Medulla oblongata (tissue), 1 donor: ENCODE results near the gene GRK5.

Experiments
- DNase-seq: peaks from one replicate; pipeline ENCODE4 v3.0.0-alpha.2; 2015; ENCODE audit errors: extremely low spot score

GRK5 gene

DNA sequence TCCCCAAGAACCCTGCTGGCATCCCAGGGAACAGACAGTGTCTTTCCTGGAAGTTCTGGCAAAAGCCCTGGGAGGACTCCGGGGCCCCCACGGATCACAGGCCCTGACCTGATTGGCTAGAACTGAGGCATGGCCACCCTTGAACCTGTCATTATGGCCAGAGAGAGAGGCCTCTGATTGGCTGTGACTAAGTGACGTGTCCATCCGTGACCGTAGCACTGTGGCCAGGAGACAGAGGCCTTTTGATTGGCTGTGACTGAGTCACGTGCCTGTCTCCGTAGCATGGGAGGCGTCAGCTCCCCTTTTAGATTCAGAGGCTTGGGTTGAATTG is 171.3 kb downstream of the GRK5 start:
- peak; percentile 96 for DNase-seq

DNA sequence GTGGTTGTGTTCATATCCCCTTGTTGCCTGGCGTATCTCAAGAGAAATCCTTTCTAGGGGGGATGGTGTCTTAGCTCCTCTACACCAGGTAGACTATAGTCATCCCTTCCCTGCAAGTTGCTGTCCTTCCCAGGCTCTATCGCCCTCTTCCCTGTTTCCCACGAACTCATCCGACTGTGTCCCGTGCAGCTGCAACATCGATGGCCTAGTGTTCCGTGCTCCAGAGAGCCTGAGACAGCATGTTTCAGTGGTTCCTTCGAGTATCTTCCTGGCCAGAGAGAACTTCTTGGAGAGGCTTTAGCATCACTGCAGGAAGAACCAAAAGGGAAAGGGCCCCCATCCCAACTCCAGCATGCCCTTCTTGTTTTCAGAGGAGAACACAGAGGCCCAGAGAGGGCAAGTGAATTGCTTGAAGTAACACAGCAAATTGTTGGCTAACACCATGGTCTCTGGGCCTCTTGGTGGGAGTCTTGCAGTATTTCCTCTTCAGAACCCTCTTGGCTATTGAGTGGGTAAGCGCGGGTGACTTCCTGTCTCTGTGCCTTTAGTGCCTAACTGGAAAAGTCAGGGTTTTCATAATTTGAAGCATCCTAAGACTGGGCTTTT is 172.2 kb downstream of the GRK5 start:
- DNase-seq: no peak

GRCh38 chr10:119383174-119383856 is 175.9 kb downstream of the GRK5 start:
- no peak for DNase-seq

DNA sequence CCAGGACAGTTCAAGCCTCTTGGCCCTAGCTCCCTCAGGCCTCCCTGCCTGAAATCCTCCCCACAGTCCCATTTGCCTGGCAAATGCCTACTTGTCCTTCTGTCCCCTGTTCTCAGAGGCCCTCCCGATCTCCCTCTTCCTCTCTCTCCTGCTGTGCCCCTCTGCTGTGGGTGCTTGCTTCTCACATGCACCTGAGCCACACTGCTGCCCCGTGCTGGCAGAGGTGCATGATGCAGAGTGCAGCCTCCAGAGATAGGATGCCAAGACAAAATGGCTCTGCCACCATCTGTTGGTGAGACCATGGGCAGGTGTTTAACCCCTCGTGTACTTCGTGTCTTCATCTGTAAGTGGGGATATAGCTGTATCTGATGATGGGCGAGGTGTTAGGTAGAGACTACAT is 176.8 kb downstream of the GRK5 start:
- no peak for DNase-seq

DNA sequence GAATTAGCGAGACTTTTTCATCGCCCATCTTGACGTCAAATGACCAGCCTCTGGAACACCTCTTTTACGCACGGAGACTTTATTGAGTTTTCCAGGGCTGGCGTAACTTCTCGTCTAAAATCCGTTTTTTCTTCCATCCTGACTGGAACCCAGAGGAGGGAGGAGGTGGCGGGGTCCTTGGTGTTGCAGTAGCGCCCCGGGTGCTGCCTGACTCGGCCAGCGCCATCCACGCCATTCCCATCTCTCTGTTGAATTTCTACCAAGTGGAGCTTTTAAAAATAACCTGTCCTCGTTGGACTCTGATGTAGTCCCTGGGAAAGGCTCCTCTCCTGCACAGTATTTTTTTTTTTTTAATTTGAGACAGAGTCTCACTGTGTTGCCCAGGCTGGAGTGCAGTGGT is 179.3 kb downstream of the GRK5 start:
- DNase-seq: no peak

DNA sequence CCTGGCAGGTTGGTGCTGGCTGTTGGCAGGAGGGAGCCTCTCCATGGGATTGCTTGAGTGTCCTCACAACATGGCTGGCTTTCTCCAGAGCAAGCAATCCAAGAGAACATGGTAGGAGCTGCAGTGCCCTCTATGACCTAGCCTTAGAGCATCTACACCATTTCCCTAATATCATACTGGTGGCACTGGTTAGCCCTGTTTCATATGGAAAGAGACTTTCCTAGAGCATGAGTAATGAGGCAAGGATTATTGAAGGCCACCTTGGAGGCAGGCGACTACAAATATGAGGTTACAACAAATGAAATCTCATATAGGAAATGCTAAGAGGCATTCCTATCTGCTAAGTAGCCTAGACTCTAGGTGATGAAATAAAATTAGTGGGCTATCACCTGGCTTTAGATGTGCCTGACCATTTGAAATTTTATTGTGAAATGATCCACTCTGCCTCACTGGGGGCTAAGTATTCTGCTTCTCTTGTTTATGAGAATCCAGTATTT is 181.5 kb downstream of the GRK5 start:
- DNase-seq: no peak

DNA sequence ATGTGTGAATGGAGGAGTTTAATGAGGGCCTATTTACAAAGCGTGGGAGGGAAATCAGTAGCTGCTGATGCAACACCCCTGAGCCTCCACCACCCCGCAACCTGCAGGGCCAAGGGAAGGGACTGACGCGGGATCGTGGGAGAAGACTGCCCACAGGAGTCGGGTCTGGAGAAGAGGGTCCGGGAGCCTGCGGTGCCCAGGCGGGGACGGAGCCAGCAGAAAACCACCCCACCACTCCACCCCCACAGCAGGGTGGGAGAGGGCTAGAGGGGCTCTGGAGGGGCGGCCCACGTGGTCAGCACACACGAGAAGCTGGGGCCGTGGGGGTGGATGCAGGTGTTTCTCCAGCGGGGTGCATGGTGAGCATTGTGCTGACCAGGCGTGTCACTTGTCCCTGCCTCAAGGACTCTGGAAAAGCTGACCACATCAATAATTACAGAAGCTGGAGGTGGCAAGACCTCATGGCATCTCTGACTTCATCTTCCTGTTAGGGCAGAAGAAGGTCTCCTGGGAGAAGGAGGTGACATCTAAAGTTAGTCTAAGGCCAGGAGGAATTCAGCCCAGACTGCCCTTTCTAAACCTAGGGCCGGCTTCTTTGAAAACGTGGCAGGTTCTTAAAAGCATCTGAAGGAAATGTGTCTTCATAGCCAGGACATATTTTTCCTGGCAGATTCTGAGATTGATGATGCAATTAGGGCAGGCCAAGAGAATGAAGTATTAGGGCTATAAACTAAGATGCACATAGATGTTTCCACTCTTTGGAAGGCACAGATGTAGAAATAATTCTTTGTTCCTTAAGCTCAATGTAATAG is 184.3 kb downstream of the GRK5 start:
- no peak for DNase-seq

- no peak for DNase-seq
Measured at GRCh38 chr10:119393019-119393418, 185.6 kb downstream of the GRK5 start.

DNA sequence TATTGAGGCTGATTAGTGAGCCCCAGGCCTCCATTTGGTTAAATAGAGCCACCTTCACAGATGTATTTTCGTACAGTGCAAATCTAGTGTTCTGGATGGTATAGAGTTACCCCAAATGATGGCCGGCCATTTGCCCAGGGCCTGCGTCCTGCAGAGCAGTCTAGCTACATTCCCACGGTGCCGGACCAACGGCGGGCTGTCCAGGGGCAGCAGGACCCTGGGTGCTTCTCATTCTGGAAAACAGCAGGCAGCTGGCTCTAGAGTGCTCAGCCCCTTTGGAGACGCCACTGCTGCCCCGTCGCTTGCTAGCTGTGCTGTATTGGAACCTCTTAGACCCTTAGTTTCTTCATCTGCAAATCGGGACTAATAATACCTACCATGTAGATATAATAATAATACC is 186.1 kb downstream of the GRK5 start:
- DNase-seq: no peak

GRCh38 chr10:119393845-119394244 is 186.5 kb downstream of the GRK5 start:
- no peak for DNase-seq

- DNase-seq: no peak
Measured at GRCh38 chr10:119394657-119395279, 187.4 kb downstream of the GRK5 start.

GRCh38 chr10:119395280-119396007 is 188.1 kb downstream of the GRK5 start:
- DNase-seq: peak; percentile 64

DNA sequence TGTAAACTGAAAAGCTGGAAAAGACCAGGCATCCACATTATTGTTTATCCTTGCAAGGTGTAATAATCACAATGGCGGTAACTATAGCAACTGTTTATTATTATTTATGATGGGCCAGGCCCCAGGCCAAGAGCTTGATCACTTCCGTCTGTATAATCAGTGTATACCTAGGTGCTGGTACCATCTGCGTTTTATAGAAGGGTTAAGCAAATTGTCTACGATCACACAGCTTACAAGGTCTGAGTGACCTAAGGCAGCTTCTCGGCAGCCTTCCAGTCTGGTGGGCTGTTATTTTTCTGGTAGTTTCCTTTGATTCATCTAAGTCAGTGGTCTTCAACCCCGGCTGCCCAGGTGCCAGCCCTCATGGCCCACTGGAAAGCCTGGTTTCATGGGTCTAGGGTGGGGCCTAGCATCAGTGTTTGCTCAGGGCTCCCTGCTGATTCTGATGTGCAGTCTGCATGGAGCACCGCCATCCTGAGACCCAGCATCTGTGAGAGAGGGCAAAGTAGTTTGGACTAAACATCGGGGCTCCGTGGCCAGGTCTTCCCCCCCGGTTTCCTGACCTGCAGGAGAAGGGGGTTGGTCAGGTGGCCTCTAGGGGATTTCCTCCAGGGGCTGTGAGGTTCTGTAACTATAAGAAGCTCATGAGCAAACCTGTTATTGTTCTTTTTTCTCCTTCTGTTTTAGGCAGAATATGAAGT is 188.8 kb downstream of the GRK5 start:
- no peak for DNase-seq

DNA sequence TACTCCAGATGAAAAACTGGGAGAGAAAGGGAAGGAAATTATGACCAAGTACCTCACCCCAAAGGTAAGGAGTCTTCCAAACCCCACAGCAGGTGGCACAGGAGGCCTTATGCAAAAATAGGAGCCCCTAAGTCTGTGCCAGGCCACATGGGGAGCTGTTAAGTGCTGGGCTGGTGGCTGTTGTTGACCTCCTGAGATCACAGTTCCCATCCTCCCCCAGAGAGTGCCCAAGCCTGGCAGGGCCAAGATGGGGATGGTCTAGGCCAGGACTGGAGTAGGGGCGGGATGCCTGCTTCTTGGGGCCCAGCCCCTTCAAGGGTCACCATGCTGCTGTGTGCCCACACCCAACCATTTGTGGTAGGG is 189.3 kb downstream of the GRK5 start:
- no peak for DNase-seq

DNA sequence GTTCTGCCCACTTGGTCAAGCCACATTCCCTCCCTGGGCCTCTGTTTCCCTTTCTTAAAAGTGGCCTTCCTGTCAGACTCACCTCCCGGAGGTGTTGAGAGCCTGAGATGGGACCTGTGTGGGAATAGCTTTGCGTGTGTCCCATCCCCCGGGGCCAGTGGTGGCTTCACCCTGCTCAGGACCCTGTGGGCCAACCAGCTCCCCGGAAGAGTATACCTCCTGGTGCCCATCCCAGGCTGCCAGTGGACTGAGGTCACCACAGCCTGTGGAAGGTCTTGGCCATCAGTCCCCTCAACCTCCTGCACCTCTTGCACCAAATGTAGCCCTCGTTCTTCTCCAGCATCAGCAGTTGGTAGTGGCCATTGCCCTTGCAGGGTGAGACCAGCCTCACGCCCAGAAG is 190.0 kb downstream of the GRK5 start:
- DNase-seq: no peak

- DNase-seq: no peak
Measured at GRCh38 chr10:119398996-119399395, 191.6 kb downstream of the GRK5 start.

- DNase-seq: no peak
Measured at GRCh38 chr10:119399466-119399865, 192.1 kb downstream of the GRK5 start.

GRCh38 chr10:119401671-119402395 is 194.5 kb downstream of the GRK5 start:
- no peak for DNase-seq

GRCh38 chr10:119403921-119404320 is 196.6 kb downstream of the GRK5 start:
- no peak for DNase-seq

- peak; percentile 55 for DNase-seq
Measured at GRCh38 chr10:119404719-119405519, 197.5 kb downstream of the GRK5 start.
